ENCODE data around the gene MARCHF2. TPM values are rescaled to one million over a fixed set of nuclear protein-coding genes. Genes with fewer than 3 reads are reported as not detected.
"Not testable (repeated sequence)": the region's sequence is repeated elsewhere in the genome, so short reads cannot be mapped to it uniquely, and the experiment has no call there.

MARCHF2 gene
- total RNA-seq, 1 donor from 2014 or later, result 95.9 TPM

DNA sequence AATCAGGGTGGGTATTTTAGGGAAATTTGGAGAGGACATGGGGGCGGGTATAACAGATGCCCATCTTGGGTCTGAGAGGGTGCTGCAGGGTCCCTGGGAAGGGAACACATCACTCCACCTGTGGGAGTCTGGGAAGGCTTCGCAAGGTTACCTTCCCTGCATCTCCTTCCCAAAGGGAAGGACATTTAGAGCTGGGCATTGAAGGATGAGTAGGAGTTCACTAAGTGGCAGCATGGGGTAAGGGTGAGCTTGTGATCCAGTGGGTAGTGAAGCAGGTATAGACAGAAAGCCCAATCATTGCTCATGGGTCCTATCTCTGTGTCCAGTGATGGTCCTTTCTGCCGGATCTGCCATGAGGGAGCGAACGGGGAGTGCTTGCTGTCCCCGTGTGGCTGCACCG is 13.2 kb downstream of the MARCHF2 start:
- no peak for DNase-seq (ENCODE audit: low read depth)
- Histone ChIP-seq H3K27me3 (ENCODE audit: control insufficient read depth, insufficient read depth, low read length) (no peaks in the 10 kb centered on the region), H3K36me3 (ENCODE audit: control insufficient read depth, insufficient read depth, low read length) (peaks cover 4% of the 10 kb centered on the region), H3K4me3 (ENCODE audit: low read depth, low read length) (no peak overlapping the region)
- TF ChIP-seq, protein P1, sequence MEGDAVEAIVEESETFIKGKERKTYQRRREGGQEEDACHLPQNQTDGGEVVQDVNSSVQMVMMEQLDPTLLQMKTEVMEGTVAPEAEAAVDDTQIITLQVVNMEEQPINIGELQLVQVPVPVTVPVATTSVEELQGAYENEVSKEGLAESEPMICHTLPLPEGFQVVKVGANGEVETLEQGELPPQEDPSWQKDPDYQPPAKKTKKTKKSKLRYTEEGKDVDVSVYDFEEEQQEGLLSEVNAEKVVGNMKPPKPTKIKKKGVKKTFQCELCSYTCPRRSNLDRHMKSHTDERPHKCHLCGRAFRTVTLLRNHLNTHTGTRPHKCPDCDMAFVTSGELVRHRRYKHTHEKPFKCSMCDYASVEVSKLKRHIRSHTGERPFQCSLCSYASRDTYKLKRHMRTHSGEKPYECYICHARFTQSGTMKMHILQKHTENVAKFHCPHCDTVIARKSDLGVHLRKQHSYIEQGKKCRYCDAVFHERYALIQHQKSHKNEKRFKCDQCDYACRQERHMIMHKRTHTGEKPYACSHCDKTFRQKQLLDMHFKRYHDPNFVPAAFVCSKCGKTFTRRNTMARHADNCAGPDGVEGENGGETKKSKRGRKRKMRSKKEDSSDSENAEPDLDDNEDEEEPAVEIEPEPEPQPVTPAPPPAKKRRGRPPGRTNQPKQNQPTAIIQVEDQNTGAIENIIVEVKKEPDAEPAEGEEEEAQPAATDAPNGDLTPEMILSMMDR (IDR thresholded peaks at IDR 0.05; ENCODE audit: insufficient read depth, low read length, poor library complexity, severe bottlenecking), result no peak

DNA sequence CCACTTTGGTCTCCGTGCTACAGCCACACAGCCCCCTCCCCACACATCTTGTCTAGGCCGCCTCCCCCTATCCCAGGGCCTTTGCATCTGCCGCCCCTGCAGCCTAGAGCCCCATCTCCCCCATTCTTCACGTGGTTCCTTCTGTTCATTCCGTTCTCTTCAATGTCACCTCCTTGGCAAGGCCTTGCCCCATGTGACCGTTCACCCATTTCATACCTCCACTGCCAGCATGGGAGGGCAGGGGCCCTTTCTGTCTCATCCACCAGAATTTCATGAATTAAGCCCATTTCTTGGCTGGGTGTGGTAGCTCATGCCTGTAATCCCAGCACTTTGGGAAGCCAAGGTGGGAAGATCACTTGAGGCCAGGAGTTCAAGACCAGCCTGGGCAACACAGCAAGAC is 15.9 kb downstream of the MARCHF2 start:
- Histone ChIP-seq H3K36me3 (ENCODE audit: control insufficient read depth, insufficient read depth, low read length) (peaks cover 4% of the 10 kb centered on the region), H3K27me3 (ENCODE audit: control insufficient read depth, insufficient read depth, low read length) (no peaks in the 10 kb centered on the region), H3K4me3 (ENCODE audit: low read depth, low read length) (no peak overlapping the region)
- TF ChIP-seq, protein P1 (IDR thresholded peaks at IDR 0.05; ENCODE audit: insufficient read depth, low read length, poor library complexity, severe bottlenecking), result no peak
- DNase-seq (ENCODE audit: low read depth), result no peak

DNA sequence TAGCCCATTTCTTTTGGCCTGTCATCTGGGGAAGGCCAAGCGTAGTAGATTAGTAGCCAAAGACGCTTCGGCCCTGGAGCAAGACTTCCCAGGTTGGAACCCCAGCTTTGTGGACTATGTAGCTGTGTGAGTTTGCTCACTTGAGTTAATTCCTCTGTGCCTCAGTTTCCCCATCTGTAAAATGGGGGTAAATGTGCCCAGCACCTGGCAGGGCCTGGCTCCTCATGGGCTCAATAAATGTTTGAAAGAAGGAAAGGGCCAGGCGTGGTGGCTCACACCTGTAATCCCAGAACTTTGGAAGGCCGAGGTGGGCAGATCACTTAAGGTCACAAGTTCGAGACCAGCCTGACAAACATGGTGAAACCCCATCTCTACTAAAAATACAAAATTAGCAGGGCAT is 16.7 kb downstream of the MARCHF2 start:
- H3K36me3 ChIP-seq (ENCODE audit: control insufficient read depth, insufficient read depth, low read length), result peaks cover 4% of the 10 kb centered on the region
- H3K4me3 ChIP-seq (ENCODE audit: low read depth, low read length), result no peak overlapping the region
- TF ChIP-seq, protein P1 (IDR thresholded peaks at IDR 0.05; ENCODE audit: insufficient read depth, low read length, poor library complexity, severe bottlenecking), result no peak
- no peaks in the 10 kb centered on the region for H3K27me3 ChIP-seq (ENCODE audit: control insufficient read depth, insufficient read depth, low read length)
- DNase-seq (ENCODE audit: low read depth), result no peak

DNA sequence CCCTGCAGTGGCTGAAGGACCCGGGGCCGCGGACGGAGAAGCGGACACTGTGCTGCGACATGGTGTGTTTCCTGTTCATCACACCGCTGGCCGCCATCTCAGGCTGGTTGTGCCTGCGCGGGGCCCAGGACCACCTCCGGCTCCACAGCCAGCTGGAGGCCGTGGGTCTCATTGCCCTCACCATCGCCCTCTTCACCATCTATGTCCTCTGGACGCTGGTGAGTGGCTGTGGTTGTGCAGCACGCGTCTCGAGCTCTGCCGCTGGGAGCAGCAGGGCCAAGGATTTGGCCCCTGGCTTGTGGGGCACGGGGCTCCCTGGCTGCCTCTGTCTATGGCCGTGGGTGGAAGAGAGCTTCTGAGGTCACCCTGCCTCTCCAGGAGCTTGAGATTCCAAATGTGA is 17.5 kb downstream of the MARCHF2 start:
- H3K4me3 ChIP-seq (ENCODE audit: low read depth, low read length), result no peak overlapping the region
- no peaks in the 10 kb centered on the region for H3K27me3 ChIP-seq (ENCODE audit: control insufficient read depth, insufficient read depth, low read length)
- no peak for DNase-seq (ENCODE audit: low read depth)
- TF ChIP-seq, protein P1 (IDR thresholded peaks at IDR 0.05; ENCODE audit: insufficient read depth, low read length, poor library complexity, severe bottlenecking), result no peak
- peaks cover 4% of the 10 kb centered on the region for H3K36me3 ChIP-seq (ENCODE audit: control insufficient read depth, insufficient read depth, low read length)

DNA sequence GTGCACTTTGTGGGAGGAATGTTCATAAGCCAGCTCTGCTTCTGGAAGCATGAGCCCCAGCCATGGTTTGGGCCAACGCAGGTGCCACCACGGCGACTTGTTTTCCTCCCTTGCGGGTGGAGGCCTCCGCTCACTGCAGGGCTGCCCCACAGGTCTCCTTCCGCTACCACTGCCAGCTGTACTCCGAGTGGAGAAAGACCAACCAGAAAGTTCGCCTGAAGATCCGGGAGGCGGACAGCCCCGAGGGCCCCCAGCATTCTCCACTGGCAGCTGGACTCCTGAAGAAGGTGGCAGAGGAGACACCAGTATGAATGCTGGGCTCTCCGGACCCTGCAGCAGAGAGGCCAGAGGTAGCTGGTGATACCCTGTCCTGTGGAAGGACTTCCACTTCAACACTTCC is 25.1 kb downstream of the MARCHF2 start:
- TF ChIP-seq, protein P1 (IDR thresholded peaks at IDR 0.05; ENCODE audit: insufficient read depth, low read length, poor library complexity, severe bottlenecking), result no peak
- H3K4me3 ChIP-seq (ENCODE audit: low read depth, low read length), result no peak overlapping the region
- H3K36me3 ChIP-seq (ENCODE audit: control insufficient read depth, insufficient read depth, low read length), result no peaks in the 10 kb centered on the region
- no peaks in the 10 kb centered on the region for H3K27me3 ChIP-seq (ENCODE audit: control insufficient read depth, insufficient read depth, low read length)
- DNase-seq (ENCODE audit: low read depth), result no peak

DNA sequence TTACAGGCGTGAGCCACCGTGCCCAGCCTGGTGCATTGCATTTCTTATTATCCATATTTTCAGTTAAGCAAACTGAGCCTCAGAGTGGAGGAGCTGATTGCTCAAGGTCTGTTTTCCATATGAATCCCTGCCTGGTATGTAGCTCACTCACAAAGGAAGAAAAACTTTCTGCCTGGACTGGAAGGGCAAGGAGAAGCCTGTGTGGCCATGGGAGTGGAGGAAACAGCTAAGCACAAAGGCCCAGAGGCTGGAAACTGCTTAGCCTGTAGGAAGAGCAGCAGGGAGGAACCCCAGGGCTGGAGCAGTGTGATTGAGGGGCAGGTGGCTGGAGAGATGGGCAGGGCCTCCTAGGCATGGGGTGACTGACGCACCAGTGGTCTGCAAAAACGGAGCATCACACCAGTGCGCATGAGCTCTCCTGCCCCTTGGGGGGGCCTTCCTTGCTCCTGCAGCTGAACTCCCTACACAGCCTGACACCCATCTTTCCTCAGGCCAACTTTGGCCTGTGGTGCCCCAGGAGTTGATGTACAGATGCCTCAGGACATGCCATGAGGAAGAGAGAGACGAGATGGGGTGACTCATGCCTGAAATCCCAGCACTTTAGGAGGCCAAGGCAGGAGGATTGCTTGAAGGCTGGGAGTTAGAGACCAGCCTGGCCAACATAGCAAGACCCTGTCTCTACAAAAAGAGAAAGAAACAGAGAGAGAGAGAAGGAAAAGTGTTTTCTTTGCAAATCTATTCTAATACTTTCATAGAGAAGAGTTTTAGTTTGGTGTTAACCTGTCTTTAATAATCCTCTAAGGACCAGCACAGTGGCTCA is 28.8 kb downstream of the MARCHF2 start:
- no peaks in the 10 kb centered on the region for H3K27me3 ChIP-seq (ENCODE audit: control insufficient read depth, insufficient read depth, low read length)
- TF ChIP-seq, protein P1 (IDR thresholded peaks at IDR 0.05; ENCODE audit: insufficient read depth, low read length, poor library complexity, severe bottlenecking), result no peak

DNA sequence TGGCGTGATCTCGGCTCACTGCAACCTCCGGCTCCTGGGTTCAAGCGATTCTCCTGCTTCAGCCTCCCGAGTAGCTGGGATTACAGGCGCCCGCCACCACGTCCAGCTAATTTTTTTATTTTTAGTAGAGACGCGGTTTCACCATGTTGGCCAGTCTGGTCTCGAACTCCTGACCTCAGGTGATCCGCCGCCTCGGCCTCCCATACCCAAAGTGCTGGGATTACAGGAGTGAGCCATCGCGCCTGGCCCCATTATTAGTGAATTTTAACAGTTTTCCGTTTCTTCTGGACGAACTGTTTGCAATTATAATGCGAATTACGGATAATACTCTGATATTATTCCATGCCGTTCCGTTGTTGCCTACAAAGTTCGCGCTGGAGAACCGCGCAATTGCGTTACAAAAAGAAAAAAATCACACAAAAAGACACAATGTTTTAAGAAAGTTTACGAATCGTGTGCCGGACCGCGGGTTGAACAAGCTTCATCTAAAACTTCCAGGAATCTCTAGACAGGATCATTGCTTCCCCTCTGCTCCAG is 31.1 kb downstream of the MARCHF2 start:
- DNase-seq (ENCODE audit: low read depth); H3K27me3 ChIP-seq (ENCODE audit: control insufficient read depth, insufficient read depth, low read length): not testable (repeated sequence)

More for the DNA sequence above, 28.8 kb downstream of the MARCHF2 start:
- Histone ChIP-seq H3K4me3 (ENCODE audit: low read depth, low read length) (no peak overlapping the region), H3K36me3 (ENCODE audit: control insufficient read depth, insufficient read depth, low read length) (no peaks in the 10 kb centered on the region)
- DNase-seq (ENCODE audit: low read depth), result no peak

More for the DNA sequence above, 31.1 kb downstream of the MARCHF2 start:
- peak overlapping the region; percentile 49 for H3K4me3 ChIP-seq (ENCODE audit: low read depth, low read length)
- not testable (repeated sequence) for H3K36me3 ChIP-seq (ENCODE audit: control insufficient read depth, insufficient read depth, low read length)
